GM21786 (cell line): Measurements from ENCODE around the gene KRT28.
"Not testable (repeated sequence)": the region's sequence is repeated elsewhere in the genome, so short reads cannot be mapped to it uniquely, and the experiment has no call there.

Experiments used
- ATAC-seq: cut with Tn5 transposase; IDR thresholded peaks from one replicate; pipeline ENCODE4 v1.9.1; 2021; ENCODE audit not compliant: unreplicated experiment

The KRT28 gene

DNA sequence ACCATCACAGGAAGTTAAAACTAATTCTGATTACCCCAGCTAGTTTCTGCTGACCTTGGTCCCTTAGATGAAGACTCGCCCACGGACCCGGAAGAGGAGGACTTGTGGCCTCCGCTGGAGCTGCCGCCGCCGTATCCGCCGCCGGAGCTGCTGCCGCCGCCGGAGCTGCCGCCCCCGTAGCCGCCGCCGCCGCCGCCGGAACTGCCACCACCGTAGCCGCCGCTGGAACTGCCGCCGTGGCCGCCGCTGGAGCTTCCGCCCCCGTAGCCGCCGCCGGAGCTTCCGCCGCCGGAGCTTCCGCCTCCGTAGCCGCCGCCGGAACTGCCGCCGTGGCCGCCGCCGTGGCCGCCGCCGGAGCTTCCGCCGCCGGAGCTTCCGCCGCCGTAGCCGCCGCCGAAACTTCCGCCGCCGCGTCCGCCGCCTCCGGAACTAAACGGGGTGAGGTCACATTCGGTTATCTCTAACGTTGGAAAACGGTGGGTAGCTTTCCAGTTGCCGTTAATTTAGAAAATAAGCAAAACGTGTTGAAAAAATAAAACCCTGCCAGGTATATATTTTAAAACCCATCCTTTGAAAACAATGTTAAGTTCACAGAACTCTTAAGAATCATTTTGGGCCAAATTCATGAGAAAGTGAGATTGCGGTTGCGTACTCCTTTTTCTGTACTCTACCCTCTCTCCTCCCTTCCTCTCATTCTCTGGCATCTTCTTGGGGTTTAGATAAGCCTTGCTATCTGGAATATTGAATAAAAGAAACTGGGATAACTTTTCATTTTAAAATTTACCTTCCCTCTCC is 19.2 kb upstream of the KRT28 start:
- peak; percentile 81 for ATAC-seq

DNA sequence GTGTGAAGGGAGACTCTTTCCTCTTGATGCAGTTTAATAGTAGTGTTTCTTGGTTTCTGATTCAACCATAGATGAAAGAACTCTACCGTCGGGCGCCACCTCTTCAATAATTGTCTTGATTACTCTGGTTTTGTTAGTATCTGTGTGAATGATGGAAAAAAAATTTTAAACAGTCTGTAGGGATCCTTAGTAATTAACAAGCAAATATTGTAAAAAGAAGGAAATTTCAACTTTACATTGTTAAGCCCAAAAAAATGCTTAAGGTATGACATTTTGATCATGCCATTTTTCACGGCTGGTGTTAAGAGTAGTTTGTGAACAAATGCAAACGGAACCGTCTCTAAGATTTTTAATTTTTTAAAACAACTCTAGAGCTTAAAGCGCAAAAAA is 18.6 kb upstream of the KRT28 start:
- ATAC-seq = no peak

DNA sequence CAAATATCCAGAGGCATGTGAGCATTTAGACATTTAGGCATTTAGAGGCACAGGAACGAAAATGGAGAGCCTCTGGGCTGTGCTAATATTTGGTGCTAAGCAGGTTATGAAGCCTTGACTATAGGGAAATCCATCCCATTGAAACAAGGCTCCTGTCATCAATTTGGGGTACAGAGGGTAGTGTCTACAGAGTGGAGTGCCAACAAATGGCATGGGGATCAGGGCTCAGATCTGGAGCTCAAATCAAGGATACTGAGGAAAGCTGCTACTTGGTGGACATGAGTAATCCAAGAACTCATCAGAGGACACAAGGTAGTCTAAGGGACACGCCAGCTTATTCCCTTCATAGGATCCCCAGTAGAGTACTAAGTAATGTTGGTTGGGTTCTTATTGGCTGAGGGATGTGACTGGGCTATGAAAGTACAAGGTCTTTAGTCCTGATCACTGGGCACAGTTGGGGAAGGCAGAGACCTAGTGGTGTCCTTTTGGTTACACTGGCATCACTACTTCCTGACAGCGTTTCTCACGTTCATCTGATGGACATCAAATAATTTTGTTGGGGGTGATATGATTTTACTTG is 17.4 kb upstream of the KRT28 start:
- ATAC-seq = no peak

DNA sequence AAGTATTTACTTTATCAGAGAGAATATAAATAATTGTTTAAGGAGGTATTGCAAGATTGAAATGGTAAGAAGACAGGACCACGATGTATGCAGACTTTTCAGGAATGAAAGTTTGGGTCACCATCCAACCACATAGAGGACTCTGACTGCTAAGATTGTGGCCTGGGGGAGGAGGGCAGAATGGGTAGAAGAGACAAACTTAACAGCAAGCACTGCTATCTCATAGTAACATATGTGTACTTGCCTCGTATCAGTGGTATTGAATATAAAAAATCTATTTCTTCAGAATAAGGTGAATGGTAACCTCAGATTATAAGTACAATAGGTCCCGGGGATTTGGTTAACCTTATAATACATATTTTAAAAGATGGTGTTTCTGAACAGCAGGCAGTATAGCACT is 16.8 kb upstream of the KRT28 start:
- no peak for ATAC-seq

DNA sequence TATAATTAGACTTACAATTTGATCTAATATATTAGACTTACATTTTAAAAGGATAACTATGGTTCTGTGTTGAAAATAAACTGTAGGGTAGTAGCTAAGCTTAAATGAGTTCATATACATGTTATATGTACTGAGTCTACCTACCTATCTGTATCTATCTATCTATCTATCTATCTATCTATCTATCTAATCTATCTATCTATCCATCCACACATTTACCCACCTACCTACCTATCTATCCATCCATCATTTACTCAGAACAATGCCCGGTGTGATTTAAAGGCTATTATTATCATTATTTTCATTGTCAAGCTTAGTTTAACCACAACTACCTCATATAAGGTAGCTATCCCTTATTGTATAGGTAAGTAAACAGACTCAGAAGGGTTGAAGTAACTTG is 15.6 kb upstream of the KRT28 start:
- no peak for ATAC-seq

DNA sequence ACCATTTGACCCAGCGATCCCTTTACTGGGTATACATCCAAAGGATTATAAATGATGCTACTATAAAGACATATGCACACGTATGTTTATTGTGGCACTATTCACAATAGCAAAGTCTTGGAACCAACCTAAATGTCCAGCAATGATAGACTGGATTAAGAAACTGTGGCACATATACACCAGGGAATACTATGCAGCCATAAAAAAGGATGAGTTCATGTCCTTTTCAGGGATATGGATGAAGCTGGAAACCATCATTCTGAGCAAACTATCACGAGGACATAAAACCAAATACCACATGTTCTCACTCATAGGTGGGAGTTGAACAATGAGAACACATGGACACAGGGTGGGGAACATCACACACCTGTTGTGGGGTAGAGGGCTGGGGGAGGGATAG is 14.9 kb upstream of the KRT28 start:
- not testable (repeated sequence) for ATAC-seq

DNA sequence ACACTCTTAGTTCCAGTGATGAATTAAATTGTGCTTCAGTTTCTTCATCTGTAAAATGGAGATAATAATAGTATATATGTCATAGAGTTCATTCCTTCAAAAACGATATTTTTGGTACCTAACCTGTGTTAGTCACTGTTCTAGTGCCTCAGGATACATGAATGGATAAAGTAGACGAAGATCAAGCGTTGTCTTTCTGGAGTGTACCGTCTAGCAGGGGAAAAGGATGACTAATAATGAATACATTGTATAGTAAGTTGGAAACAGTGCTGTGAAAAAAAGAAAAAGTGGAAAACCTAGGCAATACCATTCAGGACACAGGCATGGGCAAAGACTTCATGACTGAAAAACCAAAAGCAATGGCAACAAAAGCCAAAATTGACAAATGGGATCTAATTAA is 14.0 kb upstream of the KRT28 start:
- no peak for ATAC-seq

DNA sequence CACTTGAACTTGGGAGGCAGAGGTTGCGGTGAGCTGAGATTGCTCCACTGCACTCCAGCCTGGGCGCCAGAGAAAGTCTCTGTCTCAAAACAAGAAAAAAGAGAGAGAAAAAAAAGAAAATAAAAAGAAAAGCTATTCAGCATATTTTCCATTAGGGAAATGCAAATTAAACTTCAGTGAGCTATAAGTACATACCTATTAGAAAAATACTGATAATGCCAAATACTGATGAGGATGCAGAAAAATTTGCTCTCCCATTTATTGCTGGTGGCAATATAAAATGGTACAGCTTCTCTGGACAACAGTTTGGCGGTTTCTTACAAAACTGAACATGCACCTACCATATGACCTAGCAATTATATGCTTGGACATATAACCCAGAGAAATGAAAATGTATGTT is 12.9 kb upstream of the KRT28 start:
- no peak for ATAC-seq

DNA sequence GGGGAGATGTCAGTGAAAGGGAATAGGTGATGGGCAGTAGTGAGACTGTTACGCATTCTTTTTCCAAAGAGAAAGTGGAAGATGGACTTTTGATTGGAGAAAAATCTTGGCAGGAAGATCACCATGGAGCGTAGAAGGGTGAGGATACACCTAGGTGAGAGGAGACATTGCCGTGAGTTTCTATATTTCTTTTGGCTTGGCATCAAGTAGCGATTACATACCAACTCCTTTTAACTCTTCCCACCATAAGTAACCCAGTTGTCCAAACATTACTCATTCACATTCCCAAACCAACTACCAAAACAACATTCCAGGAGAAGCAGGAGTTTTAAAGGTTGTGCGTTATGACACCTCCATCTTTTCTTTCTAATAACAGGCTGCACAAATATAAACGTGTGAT is 10.7 kb upstream of the KRT28 start:
- no peak for ATAC-seq

DNA sequence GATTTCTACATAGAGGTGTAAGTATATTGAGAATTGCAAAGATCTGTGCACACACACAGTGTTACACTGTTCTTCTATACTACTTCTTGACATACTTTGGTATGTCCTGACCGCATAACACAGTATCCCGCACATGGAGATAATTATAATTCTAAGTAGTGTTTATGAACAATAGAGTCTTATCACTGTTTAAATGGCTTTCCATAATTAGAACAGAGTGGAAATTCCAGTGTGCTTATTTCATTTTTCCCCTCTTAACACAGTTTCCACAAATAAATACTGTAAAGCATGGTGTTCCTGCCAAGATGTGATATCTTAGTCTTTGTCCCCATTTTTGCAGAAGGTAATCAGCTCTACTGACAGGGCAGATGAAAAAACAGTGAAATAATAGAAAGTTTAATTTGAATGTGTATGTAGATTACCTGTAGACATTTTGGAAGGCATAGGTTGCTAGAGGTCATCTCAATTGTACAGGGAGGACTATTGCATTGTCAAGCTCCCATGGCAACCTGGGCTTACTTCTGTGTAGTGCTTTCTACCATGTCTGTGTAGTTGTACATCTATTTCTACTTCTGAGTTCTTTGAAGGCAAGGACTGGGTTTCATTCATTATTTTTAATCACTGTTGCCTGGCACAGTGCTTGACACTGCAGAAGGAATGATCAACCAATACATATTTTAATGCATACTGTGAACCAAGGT is 10.1 kb upstream of the KRT28 start:
- no peak for ATAC-seq

DNA sequence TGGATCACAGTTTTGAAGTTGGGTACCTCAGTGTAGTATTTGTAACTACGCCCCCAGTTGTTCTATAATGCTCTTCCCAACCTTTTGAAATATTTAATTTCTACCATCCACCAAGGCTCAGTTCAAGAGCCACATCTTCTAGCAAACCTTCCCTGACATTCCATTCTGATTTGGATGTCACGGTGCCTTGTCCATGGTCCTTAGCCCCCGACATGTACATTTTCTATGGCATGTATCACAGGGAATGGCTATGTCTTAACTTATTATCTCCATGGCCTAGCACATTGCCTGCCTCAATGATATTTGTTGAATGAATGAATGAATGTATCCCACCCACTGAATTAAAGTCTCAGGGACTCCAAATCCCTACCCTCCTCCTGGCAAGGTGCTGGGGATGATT is 6.4 kb upstream of the KRT28 start:
- no peak for ATAC-seq

DNA sequence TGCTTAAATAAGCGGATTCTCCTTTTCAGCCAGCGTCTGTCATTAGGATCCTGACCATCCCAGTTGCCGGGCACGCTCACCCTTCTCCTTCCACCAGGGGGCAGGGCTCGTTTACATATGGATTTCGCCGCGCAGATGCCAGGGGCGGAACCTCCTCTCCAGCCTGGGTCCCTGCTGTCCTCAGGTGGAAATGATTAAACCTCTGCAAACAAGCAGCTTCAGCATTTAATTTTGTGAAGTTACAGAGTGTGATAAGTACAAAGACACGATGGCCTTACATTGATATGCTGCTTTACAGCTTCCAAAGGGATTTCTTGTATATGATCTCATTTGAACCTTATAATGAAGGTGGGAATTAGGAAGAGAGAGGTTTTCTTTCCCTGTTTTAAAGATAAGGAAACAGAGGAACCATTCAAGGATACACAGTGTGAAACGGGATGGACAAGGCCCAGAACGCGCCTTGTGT is 3.9 kb upstream of the KRT28 start:
- no peak for ATAC-seq

DNA sequence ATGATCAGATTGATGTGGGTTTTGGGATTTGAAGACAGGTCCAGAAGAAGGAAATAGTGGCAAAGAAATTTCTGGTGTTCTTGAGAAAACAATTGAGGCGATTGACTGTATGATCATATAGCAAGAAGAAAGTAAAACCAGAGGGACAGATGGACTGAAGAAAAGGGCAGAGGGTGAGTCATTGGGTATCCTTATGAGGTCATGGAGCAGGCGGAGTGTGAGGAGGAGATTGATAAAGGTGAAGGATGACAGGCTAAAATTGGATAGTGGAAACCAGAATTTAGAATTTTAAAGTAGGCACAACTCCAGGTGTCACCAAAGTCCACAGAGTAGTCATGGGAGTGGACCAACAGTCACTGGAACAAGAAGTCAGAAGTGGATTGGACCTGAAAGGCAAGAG is 1.4 kb upstream of the KRT28 start:
- ATAC-seq = no peak

DNA sequence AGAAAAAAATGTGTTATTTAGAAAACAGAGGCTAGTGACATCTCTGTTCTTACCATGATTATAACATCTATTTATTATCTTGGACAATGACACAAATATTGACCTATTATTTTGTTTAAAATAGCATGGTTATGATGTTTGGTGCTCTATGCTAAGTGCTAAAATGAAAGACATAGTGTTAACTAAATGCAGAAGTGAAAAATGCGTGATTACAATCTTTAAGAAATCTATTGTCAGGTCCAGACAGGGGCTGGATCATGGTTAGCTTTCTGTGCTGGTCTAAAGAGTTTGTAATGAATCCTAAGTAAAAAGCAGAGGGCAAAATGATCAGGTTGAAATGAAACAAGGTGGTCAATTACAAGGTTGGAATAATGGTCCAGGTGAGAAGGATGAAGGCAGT is 622 bp upstream of the KRT28 start:
- ATAC-seq = no peak

DNA sequence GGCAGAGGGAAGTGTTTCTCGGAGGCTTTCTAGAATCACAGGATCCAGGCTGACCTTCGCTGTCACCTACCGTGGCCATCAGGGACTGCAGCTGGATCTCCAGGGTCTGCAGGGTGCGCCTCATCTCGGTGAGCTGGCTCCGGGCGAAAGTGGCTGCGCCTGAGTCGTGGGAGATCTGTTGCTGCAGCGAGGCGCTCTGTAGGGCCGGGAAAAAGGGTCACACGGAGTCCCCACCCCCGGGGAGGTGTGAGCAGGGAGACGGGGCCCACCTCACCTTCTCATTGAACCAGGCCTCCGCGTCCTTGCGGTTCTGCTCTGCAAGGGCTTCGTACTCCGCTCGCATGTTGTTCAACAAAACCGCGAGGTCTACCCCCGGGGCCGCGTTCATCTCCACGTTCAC is 2.9 kb downstream of the KRT28 start:
- ATAC-seq = no peak

DNA sequence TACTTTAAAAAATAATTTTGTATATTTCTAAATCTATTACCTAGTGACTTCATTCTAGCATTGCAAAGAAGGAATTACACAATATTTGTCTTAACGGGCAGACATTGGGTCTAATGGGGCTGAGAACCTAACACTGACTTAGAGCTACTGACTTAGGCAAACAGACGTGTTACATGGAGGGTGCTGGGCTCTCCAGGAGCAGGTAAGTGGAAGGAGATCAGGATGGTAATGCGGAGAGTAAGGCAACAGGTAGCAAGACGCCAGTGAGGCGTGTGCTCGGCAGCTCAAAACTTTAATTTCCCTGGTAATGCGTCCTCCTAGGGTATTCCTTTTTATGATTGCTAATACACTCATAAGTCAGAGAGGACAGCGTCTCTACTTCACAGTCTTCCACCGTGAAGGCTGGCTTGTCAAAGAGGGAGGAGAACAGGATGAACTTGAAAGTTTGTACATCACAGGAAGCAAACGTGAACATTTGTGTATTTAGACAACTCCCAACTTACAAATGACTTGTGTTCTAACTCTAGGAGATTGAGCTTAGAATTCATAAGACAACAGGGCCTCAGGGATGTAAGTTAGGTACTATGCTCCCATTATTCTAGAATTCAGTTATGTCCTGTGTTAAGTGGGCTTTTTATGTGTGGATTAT is 4.6 kb downstream of the KRT28 start:
- ATAC-seq = no peak

DNA sequence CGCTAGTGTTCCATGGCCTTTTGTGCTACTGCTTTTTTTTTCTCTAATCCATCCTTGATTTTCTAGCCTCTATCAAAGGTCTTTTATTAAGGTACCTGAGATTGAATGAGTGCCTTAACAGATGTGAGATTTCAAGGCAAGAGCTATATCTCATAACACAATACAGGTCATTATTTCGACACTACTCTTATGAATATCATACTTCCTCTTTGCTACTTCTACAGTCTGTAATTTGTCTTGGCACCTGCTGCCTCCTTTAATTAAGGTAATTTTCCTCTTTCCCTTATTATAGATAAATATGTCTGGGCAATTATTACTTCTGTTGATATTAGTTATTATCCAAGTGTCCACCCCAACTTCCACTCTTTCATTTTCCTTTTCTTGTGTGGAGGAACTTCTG is 5.3 kb downstream of the KRT28 start:
- no peak for ATAC-seq

DNA sequence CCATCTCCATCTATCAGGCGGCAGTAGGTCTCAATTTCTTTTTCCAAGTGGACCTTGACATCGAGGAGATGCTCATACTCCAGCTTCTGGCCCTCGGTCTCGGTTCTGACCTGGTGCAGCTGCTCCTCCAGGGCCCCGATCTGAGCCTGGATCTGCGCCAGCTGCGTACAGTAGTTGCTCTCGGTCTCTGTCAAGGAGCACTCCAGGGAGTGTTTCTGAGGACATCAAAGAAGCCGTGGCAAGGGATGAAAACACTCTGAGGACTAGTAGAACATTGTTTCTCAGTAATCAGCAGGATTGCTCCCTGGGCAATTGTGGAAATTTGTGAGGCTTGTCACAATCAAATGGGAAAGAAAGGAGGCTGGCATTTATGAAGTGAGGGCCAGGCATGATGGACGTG is 5.9 kb downstream of the KRT28 start:
- no peak for ATAC-seq

DNA sequence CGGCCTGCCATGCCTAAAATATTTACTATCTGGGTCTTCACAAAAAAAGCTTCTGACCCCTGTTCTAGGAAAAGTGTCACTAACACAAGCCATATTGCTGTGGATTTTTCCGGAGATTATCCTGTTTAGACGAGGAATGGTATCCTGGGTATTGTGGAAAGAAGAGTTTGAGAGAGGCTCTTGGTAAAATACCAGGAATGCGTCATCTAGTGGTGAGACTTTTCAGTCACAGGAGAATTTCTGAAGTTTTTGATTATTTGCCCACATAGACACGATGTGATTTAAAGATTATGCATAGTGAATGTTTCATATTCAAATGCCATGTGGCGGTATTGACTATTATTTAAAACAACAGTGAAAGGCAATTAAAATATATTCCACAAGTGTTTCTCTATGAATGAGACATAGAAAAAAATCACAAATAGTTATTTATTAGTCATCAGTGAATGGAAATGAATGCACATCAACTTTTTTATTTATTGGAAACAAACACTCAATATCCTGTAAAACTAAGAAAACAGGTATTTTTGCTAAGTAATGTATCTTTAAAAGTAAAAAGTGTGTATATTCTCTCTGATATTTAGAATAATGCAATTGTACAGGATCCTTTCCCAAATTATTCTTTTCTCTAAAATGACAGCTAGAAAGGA is 7.8 kb downstream of the KRT28 start:
- ATAC-seq = no peak

DNA sequence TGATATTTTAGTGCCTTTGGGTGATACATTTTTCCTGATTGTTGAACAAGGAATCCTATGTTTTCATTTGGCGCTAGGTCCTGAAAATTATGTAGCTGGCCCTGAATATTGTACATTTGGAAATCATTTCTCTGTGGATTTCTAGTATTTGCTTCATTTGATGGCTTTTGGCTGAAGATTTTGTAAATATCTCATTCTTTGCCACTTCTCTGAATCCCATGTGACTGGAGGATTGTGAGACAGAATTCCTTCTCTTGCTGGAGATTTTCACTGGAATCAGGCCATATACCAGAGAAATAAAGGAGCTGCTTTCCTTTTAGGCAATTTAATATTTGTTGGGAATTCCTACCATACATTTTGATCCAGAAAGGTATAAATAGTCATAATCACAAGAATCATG is 8.6 kb downstream of the KRT28 start:
- no peak for ATAC-seq

DNA sequence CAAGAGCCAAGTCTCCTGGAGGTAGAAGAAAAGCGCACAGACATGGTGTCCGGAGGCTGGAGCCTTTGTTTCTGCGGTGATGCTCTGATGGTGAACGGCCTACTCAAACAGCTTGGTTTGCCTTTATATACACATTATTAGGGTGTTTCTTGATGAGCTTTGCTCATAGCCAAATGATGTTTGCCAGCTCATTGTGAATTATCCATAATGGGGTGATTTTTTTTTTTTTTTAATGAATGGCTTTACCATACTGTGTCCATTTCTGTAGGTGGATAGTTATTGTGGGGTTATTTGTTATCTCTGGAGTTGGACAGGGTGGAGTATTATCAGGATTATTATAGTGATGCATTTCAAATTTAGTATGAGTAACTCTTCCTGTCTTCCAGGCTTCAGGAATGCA is 17.3 kb downstream of the KRT28 start, which contains the start of gene KRT27:
Gene KRT27, minus strand, starts transcription at position 101 of the 400 bp plus-strand sequence. Its CDS starts 57 bp downstream, at position 44.
- ATAC-seq = no peak
